Activated T-helper 2 cell treated with anti-CD3 and anti-CD28 coated beads, Interferon-gamma antibody, Interleukin-2, Interleukin-4, amounts not matched to agents 10 μg/mL and 5 μg/mL and 100 μg/mL, durations not matched to agents 14 hours and 24 hours and 36 hours (primary cell): ENCODE data around the gene NPAS2. TPM values are rescaled to one million over a fixed set of nuclear protein-coding genes. Genes with fewer than 3 reads are reported as not detected.

ENCODE experiments used
- DNase-seq: peaks from one replicate; pipeline ENCODE4 v3.0.0; 2021; ENCODE audit warnings: low spot score
- H3K27ac Mint-ChIP-seq: one replicate; pipeline ENCODE4 v1.8.0; 2021; ENCODE audit warnings: mixed read lengths
- H3K27me3 Mint-ChIP-seq: one replicate; pipeline ENCODE4 v1.8.0; 2021; ENCODE audit warnings: low read depth, mixed read lengths
- H3K36me3 Mint-ChIP-seq: one replicate; pipeline ENCODE4 v1.8.0; 2021; ENCODE audit warnings: low read depth, mixed read lengths
- H3K4me1 Mint-ChIP-seq: one replicate; pipeline ENCODE4 v1.8.0; 2021; ENCODE audit warnings: low read depth, mixed read lengths
- H3K4me3 Mint-ChIP-seq: one replicate; pipeline ENCODE4 v1.8.0; 2021; ENCODE audit warnings: low read depth, mild to moderate bottlenecking, moderate library complexity, mixed read lengths
- H3K9me3 Mint-ChIP-seq: one replicate; pipeline ENCODE4 v1.8.0; 2021; ENCODE audit warnings: mixed read lengths
- intact Hi-C: fragments of 100-400 bp; cut with micrococcal nuclease; formaldehyde crosslinking; loops from one replicate; pipeline ENCODE4 v1.15.1; 2023
- total RNA-seq: library from RNA; stranded (reverse); gene quantifications from 2 replicates; pipeline ENCODE4 v1.2.3, GENCODE V29; 2022

NPAS2 gene
- total RNA-seq, 1 donor from 2014 or later: 5.6 TPM

DNA sequence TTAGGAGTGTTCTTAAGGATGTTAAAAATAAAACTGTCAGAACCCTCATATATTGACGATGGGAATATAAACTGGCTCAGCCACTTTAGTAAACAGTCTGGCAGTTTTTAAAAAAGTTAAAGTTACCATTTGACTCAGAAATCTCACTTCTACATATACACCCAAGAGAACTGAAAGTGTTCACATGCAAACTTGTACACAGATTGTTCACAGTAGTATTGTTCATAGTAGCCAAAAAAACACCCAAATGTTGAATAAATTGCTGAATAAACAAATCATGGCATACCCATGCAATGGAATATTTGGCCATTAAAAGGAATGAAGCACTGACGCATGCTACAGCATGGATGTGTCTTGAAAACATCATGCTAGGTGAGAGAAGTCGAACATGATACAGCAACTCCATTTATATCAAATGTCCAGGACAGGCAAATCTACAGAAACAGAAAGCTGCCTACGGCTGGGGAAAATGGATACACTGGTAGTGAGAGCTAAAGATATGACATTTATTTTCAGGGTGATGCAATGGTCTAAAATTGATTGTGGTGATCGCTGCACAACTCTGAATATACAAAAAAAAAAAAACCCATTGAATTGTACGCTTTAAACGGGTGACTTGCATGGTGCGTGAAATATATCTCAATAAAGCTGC, 192.2 kb downstream of the NPAS2 start:
- H3K9me3 Mint-ChIP-seq: no peaks in the 10 kb centered on the region
- intact Hi-C loops: loop anchor here (1.0 to 5.0 kb wide), 3 partner anchors 193 to 375 kb away; partner anchors contain the start of genes CNOT11 and CREG2
- H3K36me3 Mint-ChIP-seq: peaks cover 81% of the 10 kb centered on the region
- no peaks in the 10 kb centered on the region for H3K27me3 Mint-ChIP-seq
- peak overlapping the region; percentile 77 for H3K27ac Mint-ChIP-seq
- no peak overlapping the region for H3K4me3 Mint-ChIP-seq
- peaks cover 26% of the 10 kb centered on the region for H3K4me1 Mint-ChIP-seq
- no peak for DNase-seq

DNA sequence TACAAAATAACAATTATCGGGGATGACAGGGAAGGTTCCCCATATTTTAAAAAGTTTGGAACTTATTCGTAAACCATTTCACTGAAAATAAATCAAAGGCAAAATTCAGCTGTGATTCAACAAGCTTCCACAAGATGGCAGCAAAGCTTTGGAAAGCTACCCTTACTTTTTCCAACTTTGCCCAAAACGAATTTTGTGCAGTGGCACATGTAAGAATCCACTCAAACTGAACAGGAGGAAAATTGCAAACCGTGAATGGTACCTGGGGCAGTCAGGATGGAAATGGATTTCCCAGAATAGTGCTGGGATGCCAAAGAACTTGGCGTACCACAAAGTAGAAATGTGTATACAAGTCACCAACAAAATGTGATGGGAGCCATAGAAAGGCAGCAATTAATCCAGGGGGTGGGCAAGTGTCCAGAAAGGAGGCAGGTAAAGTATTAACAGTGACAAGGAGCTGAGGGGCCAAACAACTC, 192.8 kb downstream of the NPAS2 start:
- H3K9me3 Mint-ChIP-seq: no peaks in the 10 kb centered on the region
- intact Hi-C loops: loop anchor here (1.0 to 5.0 kb wide), 3 partner anchors 193 to 375 kb away; partner anchors contain the start of genes CNOT11 and CREG2
- peaks cover 22% of the 10 kb centered on the region for H3K4me1 Mint-ChIP-seq
- H3K4me3 Mint-ChIP-seq: no peak overlapping the region
- H3K36me3 Mint-ChIP-seq: peaks cover 78% of the 10 kb centered on the region
- peak overlapping the region; percentile 77 for H3K27ac Mint-ChIP-seq
- no peak for DNase-seq
- H3K27me3 Mint-ChIP-seq: no peaks in the 10 kb centered on the region

DNA sequence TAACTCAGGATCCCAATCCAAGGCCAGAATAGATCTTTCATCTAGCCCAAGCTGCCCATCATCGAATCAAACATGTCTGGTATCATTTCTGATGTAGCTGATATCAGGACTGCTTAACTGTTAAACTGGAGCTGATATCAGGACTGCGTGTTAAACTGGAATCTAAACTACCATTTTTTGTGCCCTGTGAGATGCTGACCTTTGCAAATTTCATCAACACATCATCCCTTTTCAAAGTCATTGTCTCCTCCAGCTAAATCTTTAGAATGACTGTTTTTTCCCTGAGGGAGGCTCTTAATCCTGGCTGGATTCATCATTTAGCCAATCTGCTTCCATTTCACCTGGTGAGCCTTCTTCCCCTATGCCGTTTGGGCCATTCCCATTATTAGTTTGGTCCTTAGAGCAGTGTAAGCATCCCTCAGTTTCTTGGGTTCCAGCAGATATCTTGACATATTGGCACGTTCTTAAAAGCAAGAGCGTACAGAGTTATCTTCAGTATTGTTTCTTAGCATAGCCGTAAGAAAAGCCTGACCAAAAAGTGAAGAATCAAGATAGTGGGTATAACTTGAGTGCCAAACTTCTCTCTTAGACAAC, 194.4 kb downstream of the NPAS2 start:
- intact Hi-C loops: loop anchor here (5.0 kb wide), 2 partner anchors 238 to 373 kb away; partner anchors contain the start of genes CNOT11 and CREG2
- peaks cover 73% of the 10 kb centered on the region for H3K36me3 Mint-ChIP-seq
- no peaks in the 10 kb centered on the region for H3K9me3 Mint-ChIP-seq
- peaks cover 15% of the 10 kb centered on the region for H3K4me1 Mint-ChIP-seq
- no peaks in the 10 kb centered on the region for H3K27me3 Mint-ChIP-seq
- no peak overlapping the region for H3K27ac Mint-ChIP-seq
- no peak overlapping the region for H3K4me3 Mint-ChIP-seq
- DNase-seq: no peak

DNA sequence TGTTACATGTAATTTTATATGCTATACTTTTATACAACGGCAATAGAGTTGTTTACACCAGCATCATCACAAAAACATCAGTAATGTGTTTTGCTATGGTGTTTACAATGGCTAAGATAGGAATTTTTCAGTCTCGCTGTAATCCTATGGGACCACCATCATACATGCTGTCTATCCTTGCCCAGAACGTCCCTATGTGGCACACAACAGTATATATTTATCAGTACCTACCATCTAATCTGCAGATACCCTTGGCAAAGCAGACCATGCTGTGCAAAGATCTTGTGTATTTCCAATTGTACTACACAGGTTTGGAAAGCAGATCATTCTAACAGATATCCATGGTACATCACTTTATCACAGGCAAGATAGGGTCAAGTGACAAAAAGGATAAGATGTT, 197.4 kb downstream of the NPAS2 start:
- no peaks in the 10 kb centered on the region for H3K9me3 Mint-ChIP-seq
- H3K4me3 Mint-ChIP-seq: no peak overlapping the region
- H3K27me3 Mint-ChIP-seq: no peaks in the 10 kb centered on the region
- no peak for DNase-seq
- intact Hi-C loops: no loop called here
- H3K27ac Mint-ChIP-seq: no peak overlapping the region
- H3K4me1 Mint-ChIP-seq: peaks cover 8% of the 10 kb centered on the region
- H3K36me3 Mint-ChIP-seq: peaks cover 64% of the 10 kb centered on the region

DNA sequence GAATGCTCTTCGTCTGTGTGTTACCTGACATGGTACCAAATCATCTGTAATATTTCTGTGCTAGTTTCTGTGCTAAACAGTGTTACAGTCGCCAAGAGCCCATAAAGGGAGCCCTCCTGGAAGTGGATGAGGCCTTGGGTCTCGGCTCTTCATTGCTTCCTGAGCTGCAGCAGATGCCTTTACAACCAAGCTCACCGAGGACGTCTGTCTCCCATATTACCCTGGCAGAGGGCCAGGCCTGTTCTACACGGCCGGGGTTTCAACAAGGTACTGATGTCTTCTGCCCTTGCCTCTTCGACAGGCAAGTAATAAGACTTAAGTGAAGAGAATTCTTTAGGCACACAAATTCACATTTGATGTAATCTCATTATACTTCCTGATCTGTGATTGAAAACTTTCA, 199.0 kb downstream of the NPAS2 start:
- Mint-ChIP-seq H3K27me3 (no peaks in the 10 kb centered on the region), H3K4me1 (no peaks in the 10 kb centered on the region), H3K9me3 (no peaks in the 10 kb centered on the region), H3K27ac (no peak overlapping the region), H3K36me3 (peaks cover 49% of the 10 kb centered on the region), H3K4me3 (no peak overlapping the region)
- DNase-seq: no peak
- intact Hi-C loops: no loop called here

DNA sequence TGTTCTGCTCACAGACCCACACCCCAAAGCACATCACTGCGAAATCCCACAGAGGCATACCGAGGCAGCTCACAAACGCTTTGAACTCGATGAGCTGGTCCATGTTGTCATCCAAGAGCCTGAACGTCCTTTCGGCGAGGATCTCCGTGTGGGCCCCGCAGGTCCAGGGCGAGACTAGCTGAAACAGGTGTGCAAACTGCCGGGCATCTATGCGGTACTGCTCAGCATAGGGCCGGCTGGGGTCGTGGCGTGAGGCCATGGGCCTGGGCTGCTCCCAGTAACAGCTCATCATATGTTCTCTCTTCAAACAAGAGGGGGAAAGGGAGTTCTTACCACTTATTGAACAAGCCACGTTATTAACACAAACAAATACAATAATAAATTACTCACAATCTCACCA, 202.3 kb downstream of the NPAS2 start:
- no peak overlapping the region for H3K4me3 Mint-ChIP-seq
- intact Hi-C loops: no loop called here
- H3K9me3 Mint-ChIP-seq: no peaks in the 10 kb centered on the region
- no peak for DNase-seq
- peaks cover 28% of the 10 kb centered on the region for H3K36me3 Mint-ChIP-seq
- H3K4me1 Mint-ChIP-seq: no peaks in the 10 kb centered on the region
- H3K27ac Mint-ChIP-seq: no peak overlapping the region
- H3K27me3 Mint-ChIP-seq: no peaks in the 10 kb centered on the region

DNA sequence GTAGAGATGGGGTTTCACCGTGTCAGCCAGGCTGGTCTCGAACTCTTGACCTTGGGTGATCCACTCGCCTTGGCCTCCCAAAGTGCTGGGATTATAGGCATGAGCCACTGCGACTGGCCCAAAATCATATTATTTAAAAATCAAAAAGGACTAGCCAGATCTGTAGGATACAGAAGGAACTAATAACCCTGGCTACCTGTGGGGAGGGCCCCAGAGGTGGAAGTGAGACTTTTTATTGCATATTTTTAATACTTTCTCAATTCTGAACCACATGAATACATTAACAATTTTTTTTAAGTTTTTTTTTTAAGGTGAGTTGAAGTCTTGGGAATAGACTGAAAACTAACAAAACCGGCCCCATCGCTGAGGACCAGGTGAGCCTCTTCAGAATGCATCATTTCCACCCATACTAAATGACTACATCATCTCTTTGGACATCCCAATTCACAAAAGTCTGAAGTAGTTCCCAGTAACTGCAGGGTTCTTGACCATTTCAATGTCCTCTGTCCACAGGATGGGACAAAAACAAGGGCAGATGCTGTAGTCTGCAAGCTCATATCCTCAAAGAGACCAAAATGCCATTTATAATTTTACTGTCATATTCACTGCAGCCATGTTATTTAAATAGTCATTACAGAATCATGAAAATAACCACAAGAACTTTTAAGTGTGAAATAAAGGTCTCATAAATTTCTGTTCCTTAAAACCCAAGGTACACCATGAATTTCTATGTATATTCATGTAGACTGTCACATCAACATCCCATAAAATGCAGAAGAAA, 203.6 kb downstream of the NPAS2 start:
- intact Hi-C loops: no loop called here
- H3K4me1 Mint-ChIP-seq: no peaks in the 10 kb centered on the region
- H3K4me3 Mint-ChIP-seq: no peak overlapping the region
- no peak overlapping the region for H3K27ac Mint-ChIP-seq
- no peaks in the 10 kb centered on the region for H3K27me3 Mint-ChIP-seq
- no peaks in the 10 kb centered on the region for H3K9me3 Mint-ChIP-seq
- peaks cover 23% of the 10 kb centered on the region for H3K36me3 Mint-ChIP-seq
- no peak for DNase-seq

DNA sequence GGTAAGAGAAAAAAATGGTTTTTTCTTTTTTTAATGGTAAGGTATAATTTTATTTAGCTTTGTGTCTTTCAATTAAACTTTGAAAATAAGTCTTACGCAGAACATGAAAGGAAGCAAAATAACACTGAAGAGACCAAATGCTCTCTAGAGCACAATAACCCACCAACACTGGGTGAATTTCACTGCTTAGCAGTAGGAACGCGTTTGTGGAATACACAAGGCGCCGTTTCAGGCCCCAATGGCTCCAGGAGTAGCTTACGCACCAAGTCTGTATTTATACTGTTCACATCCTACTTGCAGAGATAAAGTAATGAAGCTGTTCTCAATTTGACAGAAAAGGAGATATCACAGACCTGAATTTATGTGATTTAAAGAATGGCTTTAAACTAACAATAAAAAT, 205.6 kb downstream of the NPAS2 start:
- intact Hi-C loops: no loop called here
- peaks cover 12% of the 10 kb centered on the region for H3K36me3 Mint-ChIP-seq
- no peak overlapping the region for H3K4me3 Mint-ChIP-seq
- H3K9me3 Mint-ChIP-seq: no peaks in the 10 kb centered on the region
- H3K27ac Mint-ChIP-seq: no peak overlapping the region
- H3K4me1 Mint-ChIP-seq: no peaks in the 10 kb centered on the region
- DNase-seq: no peak
- H3K27me3 Mint-ChIP-seq: no peaks in the 10 kb centered on the region

DNA sequence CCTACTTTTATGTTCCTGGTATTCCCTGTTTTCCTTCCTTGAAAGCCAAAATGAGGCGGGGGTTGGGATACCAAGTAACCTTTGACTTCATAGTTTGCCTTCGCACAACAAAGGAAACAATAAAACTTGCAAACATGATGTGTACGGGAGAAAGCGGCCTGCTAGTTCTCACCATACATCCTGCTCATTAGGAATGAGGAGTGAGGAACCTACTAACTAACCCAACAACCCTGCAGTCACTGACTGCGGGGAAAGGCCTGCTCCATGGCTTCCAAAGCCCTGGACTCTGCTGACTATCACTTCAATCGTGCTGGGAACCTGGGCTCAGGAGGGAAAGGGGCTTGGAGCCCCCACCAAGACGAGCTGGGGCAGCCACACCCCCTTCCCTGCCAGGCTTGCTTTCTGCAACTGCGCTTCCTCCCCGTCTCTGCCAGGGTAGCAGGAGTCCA, 206.3 kb downstream of the NPAS2 start:
- intact Hi-C loops: no loop called here
- Mint-ChIP-seq H3K9me3 (no peaks in the 10 kb centered on the region), H3K27me3 (no peaks in the 10 kb centered on the region), H3K4me3 (no peak overlapping the region), H3K27ac (no peak overlapping the region), H3K4me1 (no peaks in the 10 kb centered on the region), H3K36me3 (peaks cover 9% of the 10 kb centered on the region)
- DNase-seq: no peak

DNA sequence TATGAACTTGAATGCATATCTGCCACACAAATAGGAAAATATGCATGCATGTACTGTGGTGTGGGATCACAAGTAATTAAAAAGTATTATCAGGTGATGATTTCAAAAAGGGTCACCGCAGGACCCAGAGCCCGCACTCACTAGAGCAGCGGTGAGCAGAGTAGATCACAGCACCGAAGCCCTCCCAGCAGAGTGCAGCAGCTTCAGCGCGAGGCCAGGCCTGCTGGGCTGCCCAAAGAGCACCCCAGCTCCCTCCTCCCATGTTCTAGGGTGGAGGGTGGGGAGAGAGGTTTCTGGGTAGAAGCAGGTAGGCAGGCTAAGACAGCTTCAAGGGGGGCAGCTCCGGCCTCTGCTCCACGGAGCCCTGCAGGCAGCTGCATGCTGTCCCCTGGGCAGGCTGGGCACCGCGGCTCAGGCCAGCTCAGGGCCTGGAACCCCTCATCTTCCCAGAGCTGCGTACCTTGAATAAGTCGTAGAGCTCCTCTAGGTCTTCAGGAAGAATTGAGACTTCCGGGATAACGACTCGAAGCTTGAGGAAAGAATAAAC, 207.1 kb downstream of the NPAS2 start:
- no peaks in the 10 kb centered on the region for H3K27me3 Mint-ChIP-seq
- H3K4me1 Mint-ChIP-seq: no peaks in the 10 kb centered on the region

DNA sequence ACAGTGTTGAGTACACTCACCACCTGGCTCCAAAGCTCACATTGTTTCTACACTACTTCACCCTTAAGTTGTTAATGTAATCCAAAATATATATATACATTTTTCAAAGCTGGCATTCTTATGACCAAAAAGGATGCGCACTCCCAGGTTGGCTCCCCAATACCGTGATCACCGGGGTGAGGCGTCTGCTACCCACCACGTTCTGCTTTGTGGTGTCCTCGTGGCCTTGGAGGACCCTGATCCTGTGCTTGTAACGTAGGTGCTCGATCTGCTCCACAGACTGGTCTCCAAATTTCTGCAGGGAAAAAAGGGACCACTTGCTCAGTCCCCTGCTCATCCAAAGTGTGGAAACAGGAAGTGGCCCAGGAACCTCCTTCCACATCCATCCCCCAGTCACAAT, 207.9 kb downstream of the NPAS2 start:
- Mint-ChIP-seq H3K9me3 (no peaks in the 10 kb centered on the region), H3K27me3 (no peaks in the 10 kb centered on the region), H3K4me1 (no peaks in the 10 kb centered on the region), H3K4me3 (no peak overlapping the region), H3K36me3 (no peaks in the 10 kb centered on the region), H3K27ac (no peak overlapping the region)
- intact Hi-C loops: no loop called here
- no peak for DNase-seq

More for the DNA sequence above, 207.1 kb downstream of the NPAS2 start:
- Mint-ChIP-seq H3K4me3 (no peak overlapping the region), H3K36me3 (peaks cover 2% of the 10 kb centered on the region), H3K9me3 (no peaks in the 10 kb centered on the region), H3K27ac (no peak overlapping the region)
- intact Hi-C loops: no loop called here
- no peak for DNase-seq

DNA sequence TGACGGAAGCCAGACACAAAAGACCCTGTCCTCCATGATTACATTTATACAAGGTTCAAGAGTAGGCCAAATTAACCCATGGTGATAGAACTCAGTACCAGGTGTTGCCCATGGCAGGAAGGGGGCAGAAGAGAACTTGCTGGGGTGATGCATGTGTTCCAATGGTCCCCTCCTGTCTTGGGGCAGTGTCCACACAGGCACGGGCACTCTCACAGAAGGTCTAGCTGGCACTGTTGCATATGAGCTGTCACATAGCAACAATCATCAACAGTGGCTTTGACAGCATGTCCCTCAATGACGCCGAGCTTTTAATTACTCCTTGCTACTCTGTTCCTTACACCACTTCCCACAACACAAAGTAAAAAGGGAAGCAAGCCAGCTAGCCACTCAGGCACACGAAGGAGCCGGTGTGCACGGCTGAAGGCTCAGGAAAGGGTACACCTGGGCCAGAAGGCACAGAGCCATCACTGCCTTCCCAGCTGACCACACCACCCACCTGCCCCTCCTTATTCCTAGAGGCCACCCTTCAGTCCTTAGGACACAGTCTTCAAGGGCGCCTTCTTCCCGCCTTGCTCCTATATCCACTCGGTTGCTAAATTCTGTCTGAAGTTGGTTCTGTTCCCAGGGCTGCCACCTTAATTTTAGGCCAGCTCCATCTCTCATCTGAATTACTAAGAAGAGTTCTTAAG, 211.1 kb downstream of the NPAS2 start:
- Mint-ChIP-seq H3K27me3 (no peaks in the 10 kb centered on the region), H3K27ac (no peak overlapping the region), H3K36me3 (no peaks in the 10 kb centered on the region), H3K4me1 (no peaks in the 10 kb centered on the region), H3K4me3 (no peak overlapping the region), H3K9me3 (no peaks in the 10 kb centered on the region)
- intact Hi-C loops: no loop called here
- no peak for DNase-seq
